ENCODE data around the gene APBA2. TPM values are rescaled to one million over a fixed set of nuclear protein-coding genes. Genes with fewer than 3 reads are reported as not detected.

APBA2 gene
- total and polyA plus RNA-seq, 2 of the 13 experiments (the other 11 are each of a cell fraction or from before 2014, with no cell fraction given) = 0.62 to 2.3 TPM

DNA sequence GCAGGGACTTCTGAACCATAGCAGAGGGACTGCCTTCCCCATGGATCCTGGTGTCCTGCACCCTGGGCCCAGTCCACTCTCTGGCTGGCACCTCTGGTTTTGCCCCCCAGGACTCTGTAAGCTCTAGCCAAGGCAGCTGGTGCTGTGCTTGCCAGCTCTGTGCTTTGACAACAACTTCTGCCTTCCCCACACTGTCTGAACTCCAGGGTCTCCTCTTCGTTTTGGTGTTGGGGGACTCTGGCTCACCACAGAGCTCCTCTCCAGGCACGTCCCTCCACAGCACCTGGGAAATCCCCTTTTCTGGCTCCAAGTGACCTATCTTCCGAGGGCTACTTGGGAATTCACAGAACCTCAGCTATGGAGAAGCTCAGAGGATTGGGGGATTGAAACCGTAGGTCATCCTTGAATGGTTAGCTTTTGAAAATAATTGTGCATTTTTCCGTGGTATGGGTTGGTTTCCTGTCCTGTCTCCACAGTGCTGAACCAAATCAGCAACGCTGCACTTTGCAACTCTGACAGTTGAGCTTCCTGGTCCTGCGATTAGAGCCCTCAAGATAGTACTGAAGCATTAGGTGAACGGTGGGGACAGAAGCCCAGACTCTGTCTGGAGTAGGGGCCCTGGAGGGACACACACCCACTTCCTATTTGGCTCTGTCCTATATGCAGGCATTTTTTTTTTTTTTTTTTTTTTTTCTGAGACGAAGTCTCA, 152.4 kb downstream of the APBA2 start:
- Histone ChIP-seq H3K4me1 (ENCODE audit: insufficient read depth, low read length) (no peaks in the 10 kb centered on the region), H3K79me2 (ENCODE audit: insufficient read depth, low read length) (no peaks in the 10 kb centered on the region), H4K20me1 (ENCODE audit: insufficient read depth, low read length) (no peaks in the 10 kb centered on the region), H2AFZ (ENCODE audit: low read length) (no peak overlapping the region), H3K36me3 (replicated peaks in 1 of 2; ENCODE audit: control insufficient read depth in 1 of 2, insufficient read depth in 2 of 2, low read length in 2 of 2) (no peaks in the 10 kb centered on the region), H3K4me3 (replicated peaks in 1 of 3; ENCODE audit: insufficient read depth in 1 of 3, low read depth in 2 of 3, low read length in 3 of 3) (no peak overlapping the region), H3K4me2 (ENCODE audit: low read depth, low read length) (no peak overlapping the region), H3K27me3 (ENCODE audit: control insufficient read depth in 1 of 2, insufficient read depth in 2 of 2, low read length in 2 of 2) (0 out of 5 replicates have a peak, but pooled peaks cover 0 to 1% of the 10 kb centered on the region in 2 experiments), H3K27ac (ENCODE audit: extremely low read length, insufficient read depth, low read length) (no peak overlapping the region), H3K9me3 (ENCODE audit: low read length) (no peaks in the 10 kb centered on the region), H3K9ac (ENCODE audit: insufficient read depth, low read depth, low read length) (no peak overlapping the region)
- POLR2A ChIA-PET = no interaction called here
- CTCF ChIA-PET (ENCODE audit: low intra/inter-chr PET ratio, low total read pairs) = no interaction called here
- in situ Hi-C loops (cut with HindIII; ENCODE audit: extremely low pct_ligation_motif_present, low pct_unique_long_range_greater_than_20kb) (no loop called here), intact Hi-C loops (cut with micrococcal nuclease; ENCODE audit: unreplicated experiment) (no loop called here)
- FAIRE-seq = no peak
- BruUV-seq (replicated peaks) = no TSS peak
- no peak for ATAC-seq
- no peak for DNase-seq (ENCODE audit: low spot score)
- 38% methylated on average over 9 of the region's 9 CpGs for WGBS (ENCODE audit: low lambda C conversion rate)
- TF ChIP-seq, protein P1, sequence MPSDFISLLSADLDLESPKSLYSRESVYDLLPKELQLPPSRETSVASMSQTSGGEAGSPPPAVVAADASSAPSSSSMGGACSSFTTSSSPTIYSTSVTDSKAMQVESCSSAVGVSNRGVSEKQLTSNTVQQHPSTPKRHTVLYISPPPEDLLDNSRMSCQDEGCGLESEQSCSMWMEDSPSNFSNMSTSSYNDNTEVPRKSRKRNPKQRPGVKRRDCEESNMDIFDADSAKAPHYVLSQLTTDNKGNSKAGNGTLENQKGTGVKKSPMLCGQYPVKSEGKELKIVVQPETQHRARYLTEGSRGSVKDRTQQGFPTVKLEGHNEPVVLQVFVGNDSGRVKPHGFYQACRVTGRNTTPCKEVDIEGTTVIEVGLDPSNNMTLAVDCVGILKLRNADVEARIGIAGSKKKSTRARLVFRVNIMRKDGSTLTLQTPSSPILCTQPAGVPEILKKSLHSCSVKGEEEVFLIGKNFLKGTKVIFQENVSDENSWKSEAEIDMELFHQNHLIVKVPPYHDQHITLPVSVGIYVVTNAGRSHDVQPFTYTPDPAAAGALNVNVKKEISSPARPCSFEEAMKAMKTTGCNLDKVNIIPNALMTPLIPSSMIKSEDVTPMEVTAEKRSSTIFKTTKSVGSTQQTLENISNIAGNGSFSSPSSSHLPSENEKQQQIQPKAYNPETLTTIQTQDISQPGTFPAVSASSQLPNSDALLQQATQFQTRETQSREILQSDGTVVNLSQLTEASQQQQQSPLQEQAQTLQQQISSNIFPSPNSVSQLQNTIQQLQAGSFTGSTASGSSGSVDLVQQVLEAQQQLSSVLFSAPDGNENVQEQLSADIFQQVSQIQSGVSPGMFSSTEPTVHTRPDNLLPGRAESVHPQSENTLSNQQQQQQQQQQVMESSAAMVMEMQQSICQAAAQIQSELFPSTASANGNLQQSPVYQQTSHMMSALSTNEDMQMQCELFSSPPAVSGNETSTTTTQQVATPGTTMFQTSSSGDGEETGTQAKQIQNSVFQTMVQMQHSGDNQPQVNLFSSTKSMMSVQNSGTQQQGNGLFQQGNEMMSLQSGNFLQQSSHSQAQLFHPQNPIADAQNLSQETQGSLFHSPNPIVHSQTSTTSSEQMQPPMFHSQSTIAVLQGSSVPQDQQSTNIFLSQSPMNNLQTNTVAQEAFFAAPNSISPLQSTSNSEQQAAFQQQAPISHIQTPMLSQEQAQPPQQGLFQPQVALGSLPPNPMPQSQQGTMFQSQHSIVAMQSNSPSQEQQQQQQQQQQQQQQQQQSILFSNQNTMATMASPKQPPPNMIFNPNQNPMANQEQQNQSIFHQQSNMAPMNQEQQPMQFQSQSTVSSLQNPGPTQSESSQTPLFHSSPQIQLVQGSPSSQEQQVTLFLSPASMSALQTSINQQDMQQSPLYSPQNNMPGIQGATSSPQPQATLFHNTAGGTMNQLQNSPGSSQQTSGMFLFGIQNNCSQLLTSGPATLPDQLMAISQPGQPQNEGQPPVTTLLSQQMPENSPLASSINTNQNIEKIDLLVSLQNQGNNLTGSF (CRISPR knock-in tag; IDR thresholded peaks at IDR 0.05) = no peak

All from HepG2 (cell line).